Esophagus muscularis mucosa (tissue), 4 donors: ENCODE measurements around the gene RHBDD1. TPM values are rescaled to one million over a fixed set of nuclear protein-coding genes. Genes with fewer than 3 reads are reported as not detected.
A peak's percentile ranks its signal among the peaks of the same experiment; 100 is the strongest.

ENCODE experiments used
- DNase-seq: peaks from one replicate; pipeline ENCODE4 v3.0.0-alpha.2; 2017; ENCODE audit errors: extremely low spot score
- H3K27ac ChIP-seq, 4 donors: fragments of 200-600 bp; sonication (generic); replicated peaks in 1 of 4; 1 replicate in 3 of 4; 2 replicates in 1 of 4; pipeline ENCODE4 v1.5.1; 2016 to 2019; ENCODE audit warnings: mild to moderate bottlenecking in 1 of 4
- H3K27me3 ChIP-seq, 4 donors: fragments of 200-600 bp; sonication (generic); one replicate each; pipeline versions ENCODE4 v1.5.1 to v1.6.0; 2016 to 2019
- H3K36me3 ChIP-seq, 4 donors: fragments of 200-600 bp; sonication (generic); one replicate each; pipeline ENCODE4 v1.5.1; 2016 to 2019
- H3K4me1 ChIP-seq, 4 donors: fragments of 200-600 bp; sonication (generic); one replicate each; pipeline ENCODE4 v1.5.1; 2016 to 2019
- H3K4me3 ChIP-seq, 4 donors: fragments of 200-600 bp; sonication (generic); 1 replicate in 2 of 4; 2 replicates in 2 of 4; pipeline ENCODE4 v1.5.1; 2016 to 2019; ENCODE audit warnings: mild to moderate bottlenecking in 4 of 4, moderate library complexity in 1 of 4
- H3K9me3 ChIP-seq, 4 donors: fragments of 200-600 bp; sonication (generic); 1 replicate in 3 of 4; 2 replicates in 1 of 4; pipeline ENCODE4 v1.5.1; 2016 to 2019
- EP300 ChIP-seq: sonication (generic); formaldehyde crosslinking; IDR thresholded peaks from one replicate; pipeline ENCODE4 v1.6.1; 2017; ENCODE audit warnings: antibody characterized with exemption
- POLR2A ChIP-seq: fragments of 450-650 bp; IDR thresholded peaks from one replicate; pipeline ENCODE4 v1.6.1; 2017; ENCODE audit warnings: antibody characterized with exemption, moderate library complexity, mild to moderate bottlenecking, low read depth
- POLR2AphosphoS5 ChIP-seq, 2 donors: sonication (generic); formaldehyde crosslinking; IDR thresholded peaks; one replicate each; pipeline ENCODE4 v1.6.1; 2017; ENCODE audit warnings: antibody characterized with exemption in 2 of 2
- WGBS: methylation state at CpG from one replicate; pipeline ENCODE4 v1.1.5; 2018; 5-methylcytosine and 5-hydroxymethylcytosine counted together
- intact Hi-C: fragments of 100-400 bp; cut with DNase I; formaldehyde crosslinking; loops from one replicate; pipeline ENCODE4 v1.15.1; 2023
- total RNA-seq, 4 donors: library from RNA; depleted of rRNA; stranded (reverse); fragments of >200 nt; gene quantifications; one replicate each; pipeline versions ENCODE4 v1.1.0 to v1.2.1, GENCODE V29; 2016
- TF ChIP-seq, protein P1 (sequence below), 3 experiments: fragments of 200-600 bp in 2 of 3; fragments of 450-650 bp in 1 of 3; sonication (generic) in 2 of 3; IDR thresholded peaks; one replicate each; pipeline ENCODE4 v1.5.1; 2017 to 2019; ENCODE audit warnings: antibody characterized with exemption in 3 of 3, mild to moderate bottlenecking in 2 of 3, moderate library complexity in 1 of 3

RHBDD1 gene
- total RNA-seq, 4 donors from 2014 or later: 18.3 to 24.9 (median 22.2) TPM

DNA sequence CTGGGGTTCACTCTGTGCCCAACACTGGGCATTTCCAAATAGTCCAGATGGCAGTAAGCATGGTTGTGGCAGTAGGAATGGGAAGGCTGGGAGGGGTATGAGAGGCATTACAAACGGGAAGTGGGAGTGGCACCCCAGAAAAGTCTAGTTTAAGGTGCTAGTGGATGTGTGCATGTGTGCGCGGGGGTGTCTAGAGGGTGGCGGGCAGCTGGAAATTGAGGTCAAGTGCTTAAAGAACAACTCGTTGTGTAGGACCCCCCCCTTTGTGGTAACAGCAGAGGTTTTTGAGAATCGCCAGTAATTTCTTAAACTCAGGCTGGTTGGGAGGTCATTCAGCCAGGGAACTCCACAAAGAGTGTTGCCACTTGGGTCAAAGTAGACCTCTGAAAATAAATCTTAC lies 69.9 kb downstream of the RHBDD1 start:
- H3K27me3 ChIP-seq: no peaks in the 10 kb centered on the region
- peaks cover 0 to 17% (median 10%) of the 10 kb centered on the region in 4 donors for H3K4me1 ChIP-seq
- no peak for TF ChIP-seq POLR2A
- no peak for TF ChIP-seq EP300
- TF ChIP-seq, protein P1, sequence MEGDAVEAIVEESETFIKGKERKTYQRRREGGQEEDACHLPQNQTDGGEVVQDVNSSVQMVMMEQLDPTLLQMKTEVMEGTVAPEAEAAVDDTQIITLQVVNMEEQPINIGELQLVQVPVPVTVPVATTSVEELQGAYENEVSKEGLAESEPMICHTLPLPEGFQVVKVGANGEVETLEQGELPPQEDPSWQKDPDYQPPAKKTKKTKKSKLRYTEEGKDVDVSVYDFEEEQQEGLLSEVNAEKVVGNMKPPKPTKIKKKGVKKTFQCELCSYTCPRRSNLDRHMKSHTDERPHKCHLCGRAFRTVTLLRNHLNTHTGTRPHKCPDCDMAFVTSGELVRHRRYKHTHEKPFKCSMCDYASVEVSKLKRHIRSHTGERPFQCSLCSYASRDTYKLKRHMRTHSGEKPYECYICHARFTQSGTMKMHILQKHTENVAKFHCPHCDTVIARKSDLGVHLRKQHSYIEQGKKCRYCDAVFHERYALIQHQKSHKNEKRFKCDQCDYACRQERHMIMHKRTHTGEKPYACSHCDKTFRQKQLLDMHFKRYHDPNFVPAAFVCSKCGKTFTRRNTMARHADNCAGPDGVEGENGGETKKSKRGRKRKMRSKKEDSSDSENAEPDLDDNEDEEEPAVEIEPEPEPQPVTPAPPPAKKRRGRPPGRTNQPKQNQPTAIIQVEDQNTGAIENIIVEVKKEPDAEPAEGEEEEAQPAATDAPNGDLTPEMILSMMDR (IDR thresholded peaks at IDR 0.05): no peak
- TF ChIP-seq POLR2AphosphoS5 (IDR thresholded peaks at IDR 0.05): no peak
- WGBS: 90% methylated on average over 6 of the region's 6 CpGs
- peaks cover 0 to 14% (median 0%) of the 10 kb centered on the region in 4 donors for H3K36me3 ChIP-seq
- no peaks in the 10 kb centered on the region for H3K9me3 ChIP-seq
- intact Hi-C loops: no loop called here
- no peak for DNase-seq
- no peak overlapping the region for H3K4me3 ChIP-seq
- H3K27ac ChIP-seq: no peak overlapping the region

DNA sequence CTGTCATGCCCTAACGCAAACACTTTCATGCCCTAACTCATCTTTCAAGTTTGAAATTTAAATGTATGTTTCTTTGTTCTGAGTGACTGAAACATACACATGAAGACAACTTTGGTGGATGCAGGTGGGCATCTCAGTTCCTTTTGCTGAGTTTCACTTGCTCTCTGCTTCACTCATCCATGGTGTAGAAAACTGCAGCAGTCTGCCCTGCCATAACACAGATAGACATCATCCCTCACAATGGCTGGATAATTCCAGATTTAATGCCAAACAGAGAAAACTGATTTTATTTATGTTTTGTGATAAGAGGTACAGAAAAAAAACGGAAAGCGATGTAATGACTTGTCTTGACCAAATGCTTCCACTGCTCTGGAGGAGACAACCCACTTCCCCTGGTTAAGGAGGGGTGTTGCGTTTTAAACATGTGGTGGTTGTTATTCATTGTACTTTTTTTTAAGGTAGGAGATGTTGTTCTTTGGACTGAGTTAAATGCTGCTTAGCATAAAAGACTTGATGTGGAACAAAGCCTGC lies 70.4 kb downstream of the RHBDD1 start:
- TF ChIP-seq POLR2A: no peak
- TF ChIP-seq EP300: no peak
- TF ChIP-seq, protein P1 (IDR thresholded peaks at IDR 0.05): no peak
- no peak for TF ChIP-seq POLR2AphosphoS5 (IDR thresholded peaks at IDR 0.05)
- peaks cover 0 to 14% (median 0%) of the 10 kb centered on the region in 4 donors for H3K36me3 ChIP-seq
- 96% methylated on average over 4 of the region's 4 CpGs for WGBS
- H3K4me1 ChIP-seq: peaks cover 0 to 17% (median 10%) of the 10 kb centered on the region in 4 donors
- H3K4me3 ChIP-seq: no peak overlapping the region
- DNase-seq: no peak
- no peaks in the 10 kb centered on the region for H3K27me3 ChIP-seq
- no peaks in the 10 kb centered on the region for H3K9me3 ChIP-seq
- H3K27ac ChIP-seq: no peak overlapping the region
- intact Hi-C loops: no loop called here

DNA sequence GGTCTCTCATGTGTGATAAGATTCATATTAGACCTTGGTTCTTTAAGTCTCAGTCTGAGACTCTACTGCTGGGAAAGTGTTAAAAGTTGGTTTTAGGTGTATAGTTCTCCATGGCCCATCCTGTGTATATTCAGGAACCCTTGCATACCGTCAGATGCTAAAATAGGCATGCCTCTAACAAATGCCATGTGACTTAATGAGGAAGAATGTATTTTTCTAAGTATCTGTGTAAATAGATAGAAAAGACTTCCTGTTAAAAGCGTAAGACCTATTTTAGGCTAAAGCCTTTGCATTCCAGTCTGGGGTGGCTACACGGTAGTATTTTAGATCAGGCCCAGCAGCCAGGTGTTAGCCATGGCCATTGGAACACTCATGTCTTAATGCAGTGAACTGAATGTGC lies 73.3 kb downstream of the RHBDD1 start:
- Histone ChIP-seq H3K4me1 (peaks cover 0 to 17% (median 10%) of the 10 kb centered on the region in 4 donors), H3K36me3 (peaks cover 0 to 17% (median 0%) of the 10 kb centered on the region in 4 donors), H3K27me3 (no peaks in the 10 kb centered on the region), H3K4me3 (no peak overlapping the region), H3K9me3 (no peaks in the 10 kb centered on the region), H3K27ac (peak overlapping the region in 1 of 4 donors; percentile 14)
- intact Hi-C loops: no loop called here
- TF ChIP-seq POLR2A: no peak
- TF ChIP-seq, protein P1 (IDR thresholded peaks at IDR 0.05): no peak
- TF ChIP-seq POLR2AphosphoS5 (IDR thresholded peaks at IDR 0.05): no peak
- no peak for DNase-seq
- 81% methylated on average over 3 of the region's 3 CpGs for WGBS

DNA sequence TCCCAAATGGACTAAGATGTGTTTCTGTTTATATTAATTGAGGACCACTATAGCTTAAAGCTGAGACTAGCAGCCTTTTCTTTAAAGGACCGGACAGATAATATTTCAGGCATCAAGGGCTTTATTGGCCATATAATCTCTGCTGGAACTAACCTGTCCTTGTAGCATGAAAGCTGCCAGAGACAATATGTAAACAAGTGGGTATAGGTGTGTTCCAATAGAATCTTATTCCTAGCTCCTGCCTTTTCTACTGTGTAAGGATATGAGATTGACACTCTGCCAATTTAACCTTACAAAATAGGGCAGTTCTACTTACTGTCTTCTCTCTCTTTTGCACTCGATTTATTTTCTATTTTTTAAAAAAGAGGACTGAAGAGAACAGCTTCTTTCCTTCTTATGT lies 74.0 kb downstream of the RHBDD1 start:
- intact Hi-C loops: no loop called here
- WGBS: 86% methylated on average over 2 of the region's 2 CpGs
- Histone ChIP-seq H3K4me3 (no peak overlapping the region), H3K27me3 (no peaks in the 10 kb centered on the region), H3K36me3 (peaks cover 0 to 19% (median 0%) of the 10 kb centered on the region in 4 donors), H3K4me1 (peaks cover 0 to 17% (median 10%) of the 10 kb centered on the region in 4 donors), H3K27ac (no peak overlapping the region), H3K9me3 (no peaks in the 10 kb centered on the region)
- DNase-seq: no peak
- TF ChIP-seq POLR2A: no peak
- no peak for TF ChIP-seq EP300
- no peak for TF ChIP-seq POLR2AphosphoS5 (IDR thresholded peaks at IDR 0.05)

DNA sequence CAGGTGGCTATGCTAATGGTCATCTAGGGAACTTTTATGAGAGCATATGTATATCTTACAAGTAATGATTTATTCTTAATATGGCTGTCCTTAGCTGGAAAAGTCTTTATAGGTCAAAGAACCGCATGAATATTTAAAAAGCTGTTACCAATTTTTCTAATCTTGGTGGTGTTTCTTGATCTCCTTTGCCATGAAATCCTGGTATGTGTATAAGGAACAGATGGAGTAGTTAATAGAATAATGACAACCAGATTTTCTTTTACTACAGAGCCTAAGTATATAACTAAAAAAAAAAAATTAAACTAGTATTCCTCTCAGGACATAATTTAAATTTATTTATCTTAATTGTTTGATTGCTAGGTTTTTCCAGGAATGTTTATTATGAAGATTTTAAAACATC lies 74.5 kb downstream of the RHBDD1 start:
- Histone ChIP-seq H3K4me1 (peaks cover 0 to 17% (median 10%) of the 10 kb centered on the region in 4 donors), H3K27me3 (no peaks in the 10 kb centered on the region), H3K9me3 (no peaks in the 10 kb centered on the region), H3K27ac (no peak overlapping the region), H3K4me3 (no peak overlapping the region), H3K36me3 (peaks cover 0 to 24% (median 0%) of the 10 kb centered on the region in 4 donors)
- DNase-seq: no peak
- intact Hi-C loops: no loop called here
- 90% methylated on average over 1 of the region's 1 CpG for WGBS
- no peak for TF ChIP-seq POLR2AphosphoS5 (IDR thresholded peaks at IDR 0.05)
- no peak for TF ChIP-seq POLR2A
- TF ChIP-seq, protein P1 (IDR thresholded peaks at IDR 0.05): no peak
- TF ChIP-seq EP300: no peak
